ENCODE measurements around the gene NETO1.

The NETO1 gene

DNA sequence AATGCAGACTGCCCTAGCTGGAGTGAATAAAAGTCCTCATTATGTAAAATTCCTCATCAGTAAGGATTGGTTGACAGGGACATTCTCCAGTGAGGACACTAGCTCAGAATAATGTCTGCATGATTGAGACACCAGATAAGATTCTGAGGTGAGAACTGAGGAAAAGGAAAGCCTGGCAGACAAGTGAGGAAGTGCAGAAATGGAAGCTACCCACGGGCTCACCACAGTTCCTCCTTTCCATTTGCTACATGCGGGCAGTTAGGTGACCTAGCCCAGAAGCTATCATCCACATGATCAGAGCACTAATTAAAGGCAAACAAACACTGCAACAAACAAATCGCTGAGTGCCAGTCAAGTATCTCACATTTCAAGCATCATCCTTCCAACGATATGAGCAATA, 27.7 kb downstream of the NETO1 start:
- TF ChIP-seq, protein P1, sequence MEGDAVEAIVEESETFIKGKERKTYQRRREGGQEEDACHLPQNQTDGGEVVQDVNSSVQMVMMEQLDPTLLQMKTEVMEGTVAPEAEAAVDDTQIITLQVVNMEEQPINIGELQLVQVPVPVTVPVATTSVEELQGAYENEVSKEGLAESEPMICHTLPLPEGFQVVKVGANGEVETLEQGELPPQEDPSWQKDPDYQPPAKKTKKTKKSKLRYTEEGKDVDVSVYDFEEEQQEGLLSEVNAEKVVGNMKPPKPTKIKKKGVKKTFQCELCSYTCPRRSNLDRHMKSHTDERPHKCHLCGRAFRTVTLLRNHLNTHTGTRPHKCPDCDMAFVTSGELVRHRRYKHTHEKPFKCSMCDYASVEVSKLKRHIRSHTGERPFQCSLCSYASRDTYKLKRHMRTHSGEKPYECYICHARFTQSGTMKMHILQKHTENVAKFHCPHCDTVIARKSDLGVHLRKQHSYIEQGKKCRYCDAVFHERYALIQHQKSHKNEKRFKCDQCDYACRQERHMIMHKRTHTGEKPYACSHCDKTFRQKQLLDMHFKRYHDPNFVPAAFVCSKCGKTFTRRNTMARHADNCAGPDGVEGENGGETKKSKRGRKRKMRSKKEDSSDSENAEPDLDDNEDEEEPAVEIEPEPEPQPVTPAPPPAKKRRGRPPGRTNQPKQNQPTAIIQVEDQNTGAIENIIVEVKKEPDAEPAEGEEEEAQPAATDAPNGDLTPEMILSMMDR (IDR thresholded peaks at IDR 0.05), result no peak

DNA sequence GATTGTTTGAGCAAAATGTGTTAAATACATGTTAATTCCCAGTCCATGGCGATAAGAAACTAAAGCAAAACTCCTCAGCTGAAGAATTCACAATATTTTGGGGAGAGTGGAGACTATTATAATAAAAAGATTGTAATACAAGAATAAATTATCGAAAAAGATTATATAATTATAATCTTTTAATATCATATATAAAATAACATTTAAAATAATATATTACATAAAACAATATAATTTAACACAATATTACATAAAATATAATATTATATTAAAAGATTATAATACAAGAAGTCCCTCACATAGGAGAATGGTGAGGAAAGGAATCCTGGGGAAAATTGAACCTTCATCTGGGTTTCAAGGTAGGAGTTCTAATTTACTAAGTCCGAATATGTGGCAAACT, 33.1 kb downstream of the NETO1 start:
- TF ChIP-seq, protein P1 (IDR thresholded peaks at IDR 0.05), result no peak

DNA sequence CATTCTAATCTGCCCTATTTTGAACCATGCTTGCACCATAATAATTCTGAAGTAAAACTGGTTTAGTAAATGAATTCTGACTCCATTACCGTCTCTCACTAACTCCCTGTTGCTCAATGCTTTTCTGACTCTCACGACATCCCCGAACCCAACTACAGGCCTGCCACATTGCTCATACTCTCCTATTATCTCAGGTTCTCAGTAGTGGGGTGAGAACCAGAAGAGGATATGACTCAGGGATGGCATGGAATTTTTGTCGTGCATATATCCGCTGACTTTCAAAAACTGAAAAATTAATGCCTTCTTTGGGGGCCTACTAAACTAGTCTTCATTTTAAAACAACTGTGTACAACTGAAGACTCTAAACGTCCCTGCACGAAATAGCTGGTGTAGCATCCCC, 34.3 kb downstream of the NETO1 start:
- TF ChIP-seq, protein P1 (IDR thresholded peaks at IDR 0.05), result no peak

DNA sequence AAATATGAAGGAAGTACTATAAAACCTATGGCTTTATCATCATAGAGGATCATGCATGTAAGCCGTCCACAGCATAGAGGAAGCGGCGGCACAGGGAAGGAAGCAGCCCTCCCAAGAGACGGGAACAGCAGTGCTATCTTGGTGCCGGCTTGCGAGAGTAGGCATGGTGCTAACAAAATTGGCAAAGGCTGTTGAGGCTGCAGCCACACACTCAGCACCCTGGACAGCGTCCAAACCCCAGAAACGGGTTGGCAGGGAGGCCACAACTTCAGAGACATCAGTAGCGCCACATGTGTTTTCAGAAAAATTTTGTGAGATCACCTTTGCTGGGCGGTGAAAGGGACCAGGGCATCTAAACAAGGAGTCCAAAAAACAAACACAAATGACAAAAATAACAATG, 37.7 kb downstream of the NETO1 start:
- TF ChIP-seq, protein P1 (IDR thresholded peaks at IDR 0.05), result no peak

DNA sequence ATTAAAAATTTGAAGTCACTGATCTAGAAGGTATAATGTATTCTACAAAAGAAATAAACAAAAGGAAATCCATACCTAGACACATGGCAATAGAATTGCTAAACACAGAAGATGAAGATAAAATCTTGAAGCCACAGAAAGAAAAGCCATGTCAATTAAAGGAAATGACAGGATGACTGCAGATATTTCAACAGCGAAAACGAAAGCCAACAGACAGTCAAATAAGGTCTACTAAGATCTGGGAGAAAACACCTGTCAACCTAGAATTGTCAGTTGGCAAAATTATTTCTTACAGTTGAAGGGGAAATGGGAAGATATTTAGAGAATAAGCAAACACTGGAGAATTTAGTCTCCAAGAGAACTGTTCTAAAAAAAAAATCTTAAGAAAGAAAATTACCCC, 39.2 kb downstream of the NETO1 start:
- TF ChIP-seq, protein P1 (IDR thresholded peaks at IDR 0.05), result no peak

DNA sequence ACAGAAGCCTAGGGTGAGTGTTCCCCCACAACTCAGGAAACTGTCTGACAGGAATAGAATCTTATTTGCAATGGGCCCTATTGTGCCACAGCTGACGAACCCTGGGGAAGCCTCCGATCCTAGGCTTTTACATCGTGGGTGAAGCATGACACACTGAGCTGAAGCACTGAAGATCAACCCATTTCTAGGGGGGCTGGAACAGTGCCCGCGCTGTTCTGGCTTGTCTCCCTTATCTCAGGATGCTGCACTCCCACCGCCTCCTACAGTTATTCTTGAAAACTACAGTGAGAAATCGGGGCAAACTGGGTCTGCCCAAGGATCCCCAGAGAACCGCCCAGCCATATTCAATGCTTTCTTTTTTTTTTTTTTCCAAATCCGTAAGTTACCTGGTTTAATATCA, 41.1 kb downstream of the NETO1 start:
- TF ChIP-seq, protein P1 (IDR thresholded peaks at IDR 0.05), result no peak

DNA sequence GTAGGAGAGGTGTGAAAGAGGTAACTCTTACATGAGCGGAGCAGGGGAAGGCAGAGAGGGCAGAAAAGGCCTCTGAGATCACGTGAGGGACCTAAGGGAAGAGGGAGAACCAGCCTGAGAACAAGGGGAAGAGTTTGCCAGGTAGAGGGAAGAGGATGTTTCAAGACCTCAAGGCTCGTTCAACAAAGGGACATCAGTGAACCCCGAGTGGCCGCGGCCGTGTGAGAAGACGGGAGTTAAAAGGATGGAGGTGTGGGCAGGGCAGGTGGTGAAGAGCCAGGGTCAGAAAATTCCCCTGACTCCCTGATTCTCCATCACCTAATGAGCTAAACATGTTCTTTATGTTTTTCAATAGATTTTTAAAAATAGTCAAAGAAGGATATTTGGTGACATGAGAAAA, 44.4 kb downstream of the NETO1 start:
- TF ChIP-seq, protein P1 (IDR thresholded peaks at IDR 0.05), result no peak

DNA sequence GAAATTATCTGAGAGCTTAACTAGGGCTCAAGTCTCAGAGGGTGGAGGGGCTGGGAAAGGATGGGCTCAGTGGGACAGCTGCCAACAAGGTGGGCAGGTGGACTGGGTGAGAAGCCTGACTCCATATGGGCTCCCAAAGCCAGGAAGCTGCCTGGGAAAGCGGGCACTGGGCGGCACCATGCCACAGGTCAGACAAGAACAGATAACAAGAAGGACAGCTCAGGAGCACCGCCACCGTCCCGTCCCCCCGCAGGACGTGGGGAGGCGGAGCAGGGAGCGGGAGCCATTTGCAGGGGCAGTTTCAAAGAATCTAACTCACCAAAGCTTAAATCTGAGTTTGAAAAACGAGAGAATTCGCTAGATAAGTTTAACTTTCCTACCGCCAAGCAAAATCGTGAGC, 45.6 kb downstream of the NETO1 start:
- TF ChIP-seq, protein P1 (IDR thresholded peaks at IDR 0.05), result no peak
